Skin epidermis (tissue), 12 donors: ENCODE results near the gene LRRC61.
"Not testable (repeated sequence)": the region's sequence is repeated elsewhere in the genome, so short reads cannot be mapped to it uniquely, and the experiment has no call there.

ENCODE experiments used
- H3K27ac ChIP-seq, 21 experiments: fragments of 200-600 bp; sonication (generic) in 11 of 21; one replicate each; pipeline ENCODE4 v1.5.0; 2020; ENCODE audit warnings: mild to moderate bottlenecking in 3 of 21, inconsistent platforms in 2 of 21, moderate library complexity in 2 of 21
- H3K4me3 ChIP-seq, 7 experiments: fragments of 200-600 bp; sonication (generic) in 2 of 7; one replicate each; pipeline ENCODE4 v1.5.0; 2020; ENCODE audit warnings: inconsistent platforms in 2 of 7, mild to moderate bottlenecking in 2 of 7, moderate library complexity in 1 of 7

The LRRC61 gene

GRCh38 chr7:150322833-150323681 is at the start of gene LRRC61, which contains the start of gene ACTR3C:
Gene LRRC61, plus strand, starts transcription at chr7:150323355. Its CDS starts 13,507 bp downstream, at chr7:150336862.
Gene ACTR3C, minus strand, starts transcription at chr7:150323545. Its CDS starts 28,249 bp downstream, at chr7:150295296.
- H3K4me3 ChIP-seq = peak within 1 kb of the TSS; percentile 50 to 70 (median 55)
- H3K27ac ChIP-seq = peak within 1 kb of the TSS; percentile 64 to 99 (median 90)

- not testable (repeated sequence) for H3K27ac ChIP-seq, H3K4me3 ChIP-seq
These were observed 46.9 kb upstream of the LRRC61 start for GRCh38 chr7:150276132-150276695.

DNA sequence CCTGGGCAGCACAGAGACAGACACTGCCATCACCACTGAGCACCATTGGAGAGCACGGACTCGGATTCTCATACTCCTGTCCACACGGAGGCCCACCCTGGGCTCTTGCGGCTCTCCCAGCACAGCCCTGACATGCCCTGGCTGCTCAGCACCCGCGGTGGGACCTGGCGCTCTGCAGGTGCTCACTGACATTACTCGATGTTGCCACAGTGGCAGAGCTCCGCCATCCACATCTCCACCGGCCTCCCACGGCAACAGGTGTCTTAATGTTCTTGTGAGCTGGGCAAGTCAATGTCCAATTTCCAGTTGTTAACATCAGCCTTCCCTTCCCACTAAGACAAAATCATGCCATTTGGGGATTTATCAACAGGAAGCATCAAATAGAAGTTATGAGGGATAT is 44.8 kb upstream of the LRRC61 start:
- H3K27ac ChIP-seq, H3K4me3 ChIP-seq: not testable (repeated sequence)

GRCh38 chr7:150281681-150282403 is 41.3 kb upstream of the LRRC61 start:
- H3K27ac ChIP-seq, H3K4me3 ChIP-seq: not testable (repeated sequence)

DNA sequence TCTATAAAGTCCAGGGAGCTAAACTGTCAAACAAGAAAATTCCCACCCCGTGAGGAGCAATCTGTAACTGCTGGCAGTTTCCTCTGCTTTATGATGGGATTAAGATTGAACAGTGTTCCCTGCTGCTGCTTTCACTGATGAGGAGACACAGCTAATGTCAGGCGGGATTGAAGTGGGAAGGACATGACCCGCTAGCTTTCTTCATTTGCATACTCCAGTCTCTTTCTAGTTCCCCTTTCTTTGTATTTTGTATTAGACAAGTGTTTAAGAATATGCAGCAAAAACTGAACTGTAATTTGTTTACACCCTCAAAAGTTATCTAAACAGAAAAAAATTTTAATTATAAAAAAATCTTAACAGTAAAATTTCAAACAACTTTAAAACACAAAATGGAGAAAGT is 40.0 kb upstream of the LRRC61 start:
- not testable (repeated sequence) for H3K27ac ChIP-seq, H3K4me3 ChIP-seq

GRCh38 chr7:150283608-150284007 is 39.5 kb upstream of the LRRC61 start:
- not testable (repeated sequence) for H3K4me3 ChIP-seq, H3K27ac ChIP-seq

DNA sequence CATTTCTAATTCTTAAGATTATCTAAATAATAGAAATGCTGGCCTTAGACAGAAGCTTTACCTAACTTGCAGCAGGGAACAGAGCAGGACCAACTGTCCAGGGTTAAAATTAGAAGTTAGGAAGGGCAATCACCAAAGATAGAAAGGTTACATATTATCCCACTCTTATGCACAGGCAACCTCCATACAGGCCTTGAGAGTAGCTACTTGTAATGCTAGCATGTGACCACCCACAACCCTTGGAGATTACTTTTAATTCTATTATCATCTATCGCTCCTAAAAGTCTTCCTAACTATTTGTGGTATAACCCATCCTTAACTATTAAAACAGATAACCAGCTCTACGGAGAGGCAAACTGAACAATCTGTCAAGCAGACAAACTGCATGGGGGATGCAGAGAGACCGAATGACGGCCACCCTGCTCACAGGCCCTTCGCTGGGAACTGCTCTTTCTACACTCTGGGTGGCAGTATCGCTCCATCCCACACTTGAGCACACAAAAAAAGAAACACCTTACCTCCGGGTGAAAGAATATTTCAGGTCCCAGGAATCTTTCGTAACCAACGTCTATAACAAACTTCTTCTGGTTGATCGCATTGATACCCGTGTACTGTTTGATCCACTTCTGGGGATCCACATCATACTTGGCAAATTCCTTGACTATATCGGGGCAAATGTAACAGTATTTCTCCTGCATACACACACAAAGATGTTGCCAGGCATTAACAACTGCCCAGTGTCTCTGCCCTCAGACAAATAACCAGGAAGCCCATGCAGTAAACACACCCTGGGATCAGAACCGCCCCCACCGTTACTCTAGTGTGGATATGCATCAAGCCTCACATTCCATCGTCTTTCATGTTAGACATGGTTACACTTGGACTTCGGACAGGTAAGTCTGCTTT is 37.1 kb upstream of the LRRC61 start:
- not testable (repeated sequence) for H3K4me3 ChIP-seq, H3K27ac ChIP-seq

- not testable (repeated sequence) for H3K4me3 ChIP-seq, H3K27ac ChIP-seq
These were observed 35.3 kb upstream of the LRRC61 start for GRCh38 chr7:150287815-150288214.

DNA sequence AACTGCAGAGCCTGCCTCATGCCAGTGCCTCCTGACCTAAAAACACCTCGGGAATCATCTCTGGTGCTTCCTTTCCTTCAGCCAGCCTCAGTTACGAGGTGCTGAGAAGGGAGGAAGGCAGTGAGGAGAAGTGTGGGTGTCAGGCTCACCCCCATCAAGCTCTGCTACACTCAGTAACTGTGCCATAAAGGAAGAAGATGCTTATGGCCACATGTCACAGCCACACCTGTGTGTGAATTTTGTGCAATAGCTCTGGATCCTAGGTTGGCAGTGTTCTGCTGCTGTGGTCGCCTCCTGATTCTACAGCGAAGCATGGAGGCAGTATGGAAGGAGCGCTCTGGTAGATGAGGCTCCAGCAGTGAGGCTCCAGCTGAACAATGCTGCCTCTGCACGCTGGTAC is 34.3 kb upstream of the LRRC61 start:
- not testable (repeated sequence) for H3K27ac ChIP-seq

DNA sequence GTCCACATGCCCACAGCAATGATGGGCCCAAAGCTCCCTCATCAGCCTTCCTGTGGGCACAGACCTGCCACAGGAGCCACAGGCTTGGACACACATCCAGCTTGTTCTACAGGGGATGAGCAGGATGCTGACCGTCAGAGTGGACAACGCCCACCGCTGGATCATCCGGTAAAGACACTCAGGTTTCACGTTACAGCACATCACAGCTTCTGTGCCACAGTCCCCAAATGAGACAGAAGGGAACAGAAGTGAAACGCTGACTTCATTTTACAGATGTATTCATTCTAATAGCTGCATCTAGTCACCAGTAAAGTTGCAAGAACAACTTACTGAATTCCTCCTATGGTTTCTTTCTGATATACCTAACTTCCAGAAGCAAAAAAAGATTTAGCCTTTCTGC is 32.8 kb upstream of the LRRC61 start:
- not testable (repeated sequence) for H3K27ac ChIP-seq, H3K4me3 ChIP-seq

More for the DNA sequence above, 34.3 kb upstream of the LRRC61 start:
- H3K4me3 ChIP-seq = not testable (repeated sequence)

- not testable (repeated sequence) for H3K27ac ChIP-seq, H3K4me3 ChIP-seq
These were observed 28.1 kb upstream of the LRRC61 start for GRCh38 chr7:150295027-150295426.

GRCh38 chr7:150295614-150296013 is 27.5 kb upstream of the LRRC61 start:
- not testable (repeated sequence) for H3K4me3 ChIP-seq, H3K27ac ChIP-seq

DNA sequence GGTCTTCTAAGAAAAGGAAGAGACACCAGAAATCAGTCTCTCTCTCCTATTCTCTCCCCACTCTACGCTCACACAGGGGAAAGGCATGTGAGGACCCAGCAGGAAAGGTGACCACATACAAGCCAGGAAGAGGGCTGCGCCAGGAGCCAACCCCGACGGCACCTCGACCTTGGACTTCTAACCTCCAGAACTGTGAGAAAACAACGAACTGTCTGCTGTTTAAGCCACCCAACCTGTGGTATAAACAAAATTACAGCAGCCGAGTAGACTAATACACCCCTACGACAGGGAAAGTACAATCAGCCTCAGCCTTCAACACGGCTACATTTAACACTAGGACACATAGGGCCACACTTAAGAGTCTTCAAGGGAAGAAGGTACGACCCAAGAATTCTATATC is 26.4 kb upstream of the LRRC61 start:
- not testable (repeated sequence) for H3K4me3 ChIP-seq, H3K27ac ChIP-seq

DNA sequence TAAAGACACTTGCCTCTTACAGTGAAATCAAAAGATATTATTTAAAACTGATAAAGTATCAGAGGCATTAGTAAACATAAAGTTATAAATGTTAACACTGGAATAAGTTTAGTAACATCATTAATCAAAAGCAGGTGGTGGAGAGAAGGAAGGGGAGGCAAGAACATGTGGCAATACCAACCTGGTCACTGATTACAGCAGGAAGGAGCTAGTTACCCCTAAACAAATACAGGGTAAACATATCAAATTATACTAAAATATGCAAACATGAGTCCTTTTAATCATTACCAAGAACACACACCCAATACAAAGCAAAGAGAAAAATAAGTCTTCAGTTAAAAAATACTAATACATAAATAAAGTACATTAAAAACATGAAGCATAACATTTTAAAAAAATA is 25.2 kb upstream of the LRRC61 start:
- not testable (repeated sequence) for H3K27ac ChIP-seq, H3K4me3 ChIP-seq

GRCh38 chr7:150302908-150303310 is 20.2 kb upstream of the LRRC61 start:
- H3K4me3 ChIP-seq, H3K27ac ChIP-seq: not testable (repeated sequence)

GRCh38 chr7:150304499-150305258 is 18.5 kb upstream of the LRRC61 start:
- not testable (repeated sequence) for H3K4me3 ChIP-seq, H3K27ac ChIP-seq

DNA sequence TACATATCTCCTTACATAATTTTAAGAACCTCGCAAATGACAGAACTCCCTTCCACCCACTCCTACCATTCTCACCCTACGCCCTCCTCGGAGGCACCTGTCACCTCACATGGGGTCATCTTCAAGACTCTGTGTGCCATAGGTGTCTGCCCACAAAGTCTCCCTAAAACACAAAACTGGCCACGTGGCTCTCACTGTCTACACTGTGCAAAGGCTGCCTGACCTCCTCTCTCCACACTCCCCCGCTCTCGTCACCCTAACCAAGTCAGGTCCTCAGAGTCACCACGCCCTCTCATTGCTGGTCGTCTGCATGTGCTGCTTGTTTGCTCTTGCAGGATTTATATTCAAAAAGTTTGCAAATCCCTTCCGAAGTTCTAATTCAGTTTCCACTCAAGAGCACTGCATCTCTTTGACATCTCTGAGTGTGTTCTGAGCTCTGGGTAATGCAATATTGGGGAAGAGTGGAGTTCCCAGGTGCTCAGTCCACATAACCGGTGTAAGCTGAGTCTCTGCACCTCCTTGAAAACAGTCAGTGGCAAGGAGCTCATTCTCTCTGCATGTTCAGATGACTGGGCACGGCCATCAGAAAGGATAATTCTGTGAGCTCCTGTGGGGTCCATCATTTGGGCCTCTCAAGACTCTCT is 17.8 kb upstream of the LRRC61 start:
- not testable (repeated sequence) for H3K4me3 ChIP-seq, H3K27ac ChIP-seq

GRCh38 chr7:150305903-150306284 is 17.3 kb upstream of the LRRC61 start:
- not testable (repeated sequence) for H3K27ac ChIP-seq, H3K4me3 ChIP-seq
